Stimulated activated naive CD4-positive, alpha-beta T cell (primary cell): ENCODE measurements around the gene NOS1.
"Not testable (repeated sequence)": the region's sequence is repeated elsewhere in the genome, so short reads cannot be mapped to it uniquely, and the experiment has no call there.

Experiments used
- DNase-seq, 6 experiments: peaks; one replicate each; lab custom pipeline; 2025; lab: John Stamatoyannopoulos, UW

NOS1 gene

GRCh38 chr12:117262749-117263148, 98.7 kb downstream of the NOS1 start:
- no peak for DNase-seq

- no peak for DNase-seq
Observed at GRCh38 chr12:117261247-117261646, 100.2 kb downstream of the NOS1 start.

- no peak for DNase-seq
Observed at GRCh38 chr12:117255386-117255785, 106.0 kb downstream of the NOS1 start.

GRCh38 chr12:117243488-117243887, 117.9 kb downstream of the NOS1 start:
- no peak for DNase-seq

GRCh38 chr12:117241697-117242096, 119.7 kb downstream of the NOS1 start:
- no peak for DNase-seq

GRCh38 chr12:117240081-117240755, 121.2 kb downstream of the NOS1 start:
- DNase-seq: no peak

- peak; percentile 4 to 61 (median 34) for DNase-seq
Observed at GRCh38 chr12:117236456-117237001, 124.9 kb downstream of the NOS1 start.

- DNase-seq: no peak
Observed at GRCh38 chr12:117235261-117235660, 126.2 kb downstream of the NOS1 start.

- no peak for DNase-seq
Observed at GRCh38 chr12:117234441-117234840, 127.0 kb downstream of the NOS1 start.

GRCh38 chr12:117231750-117232149, 129.7 kb downstream of the NOS1 start:
- no peak for DNase-seq

GRCh38 chr12:117228239-117228638, 133.2 kb downstream of the NOS1 start:
- no peak for DNase-seq

- no peak for DNase-seq
Observed at GRCh38 chr12:117227000-117227653, 134.3 kb downstream of the NOS1 start.

GRCh38 chr12:117226505-117226904, 134.9 kb downstream of the NOS1 start:
- no peak for DNase-seq

- no peak for DNase-seq
Observed at GRCh38 chr12:117225179-117225578, 136.2 kb downstream of the NOS1 start.

GRCh38 chr12:117220947-117221346, 140.5 kb downstream of the NOS1 start:
- DNase-seq: not testable (repeated sequence)

GRCh38 chr12:117218149-117218548, 143.3 kb downstream of the NOS1 start:
- DNase-seq: no peak

- no peak for DNase-seq
Observed at GRCh38 chr12:117216686-117217085, 144.7 kb downstream of the NOS1 start.

- DNase-seq: no peak
Observed at GRCh38 chr12:117214797-117215196, 146.6 kb downstream of the NOS1 start.

GRCh38 chr12:117213295-117213808, 148.1 kb downstream of the NOS1 start:
- DNase-seq: no peak

GRCh38 chr12:117212563-117213190, 148.7 kb downstream of the NOS1 start:
- DNase-seq: peak in 5 of 6 experiments; percentile 21 to 60 (median 43)

- DNase-seq: no peak
Observed at GRCh38 chr12:117210266-117210918, 151.0 kb downstream of the NOS1 start.

- no peak for DNase-seq
Observed at GRCh38 chr12:117209626-117210025, 151.8 kb downstream of the NOS1 start.
